ENCODE measurements around the gene CCDC197. TPM values are rescaled to one million over a fixed set of nuclear protein-coding genes. Genes with fewer than 3 reads are reported as not detected.
A peak's percentile ranks its signal among the peaks of the same experiment; 100 is the strongest.

The CCDC197 gene
- total and polyA plus RNA-seq, 2 of the 4 experiments (the other 2 are of a cell fraction) = not detected

DNA sequence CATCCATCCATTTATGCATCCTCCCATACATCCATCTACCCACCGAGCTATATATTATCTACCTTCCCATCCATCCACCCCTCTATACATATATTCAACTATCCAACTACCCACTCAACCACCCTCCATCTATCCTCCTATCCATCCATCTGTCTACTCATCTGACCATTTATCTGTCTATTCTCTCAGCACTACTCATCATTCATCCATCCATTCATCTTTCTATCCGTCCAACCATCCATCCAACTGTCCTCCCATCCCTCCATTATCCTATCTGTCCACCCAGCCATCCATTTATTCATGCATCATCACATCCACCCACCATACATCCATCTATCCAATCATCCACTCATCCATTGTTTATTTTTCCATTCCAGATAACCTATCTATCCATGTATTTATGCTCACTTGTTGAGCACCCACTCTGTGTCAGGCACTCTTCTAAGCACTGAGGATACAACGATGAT is 32.2 kb upstream of the CCDC197 start:
- H3K27ac ChIP-seq (ENCODE audit: insufficient read depth, low read length) = peak overlapping the region; percentile 13; the same call in 1 of the 2 replicates
- no peaks in the 10 kb centered on the region for H3K9me3 ChIP-seq (ENCODE audit: control insufficient read depth, insufficient read depth, low read length)
- peak overlapping the region; percentile 54; the same call in 1 of the 2 replicates for H2AK5ac ChIP-seq (ENCODE audit: low read depth, low read length)
- H3K4me1 ChIP-seq (ENCODE audit: control insufficient read depth, insufficient read depth, low read length) = peaks cover 22% of the 10 kb centered on the region
- no peak overlapping the region for H3K56ac ChIP-seq (ENCODE audit: extremely low read depth, insufficient read depth, low read length)
- no peak overlapping the region for H3K9ac ChIP-seq (ENCODE audit: low read depth, low read length)
- no peak overlapping the region for H3K4me3 ChIP-seq (ENCODE audit: insufficient read depth, low read depth, low read length)
- POLR2A ChIA-PET (ENCODE audit: unreplicated experiment) = no interaction called here
- H3K14ac ChIP-seq (replicated peaks; ENCODE audit: low read depth, low read length) = peak overlapping the region; percentile 40; the same call in 1 of the 2 replicates
- BruUV-seq (replicated peaks) = no TSS peak
- TF ChIP-seq CHD1 (IDR thresholded peaks at IDR 0.05; ENCODE audit: low read depth, low read length) (no peak), MAZ (IDR thresholded peaks at IDR 0.05; ENCODE audit: borderline replicate concordance, low read depth, low read length) (no peak), RCOR1 (IDR thresholded peaks at IDR 0.05; ENCODE audit: insufficient replicate concordance, low read length) (no peak), MAFK (IDR thresholded peaks at IDR 0.05; ENCODE audit: low read depth, low read length) (no peak), NFE2L2 (IDR thresholded peaks at IDR 0.05; ENCODE audit: low read depth, low read length) (no peak), USF2 (IDR thresholded peaks at IDR 0.05; ENCODE audit: low read depth, low read length) (no peak), MXI1 (IDR thresholded peaks at IDR 0.05; ENCODE audit: borderline replicate concordance, low read depth, low read length) (no peak)
- H3K4me2 ChIP-seq (ENCODE audit: low read depth, low read length) = no peak overlapping the region
- H3K9me1 ChIP-seq (ENCODE audit: insufficient read depth, low read length) = peaks cover 19% of the 10 kb centered on the region
- dilution Hi-C loops (cut with HindIII; ENCODE audit: low sequenced_read_pairs, unreplicated experiment) = no loop called here
- no peaks in the 10 kb centered on the region for H3K36me3 ChIP-seq (ENCODE audit: control insufficient read depth, insufficient read depth, low read length)
- H4K20me1 ChIP-seq (ENCODE audit: insufficient read depth, low read length) = peaks cover 4% of the 10 kb centered on the region; the same call in 1 of the 2 replicates
- CTCF ChIA-PET = interaction anchor here (1.0 to 1.1 kb wide), 2 partner anchors 25 to 30 kb away, joined by 3 read pairs; no protein-coding TSS in a partner anchor
- DNase-seq (no peak), ATAC-seq (ENCODE audit: low read depth) (no peak)
- no peaks in the 10 kb centered on the region for H3K79me1 ChIP-seq (ENCODE audit: low read depth in 1 of 2, low read length in 2 of 2)
- no peak overlapping the region for H4K5ac ChIP-seq (ENCODE audit: low read depth, low read length)
- no peak overlapping the region; a peak in 1 of 4 replicates for H4K8ac ChIP-seq (ENCODE audit: low read depth in 2 of 2, low read length in 2 of 2)
- no peak overlapping the region for H2AK9ac ChIP-seq (replicated peaks; ENCODE audit: low read depth, low read length, poor library complexity)
- H2BK5ac ChIP-seq (ENCODE audit: low read depth, low read length, poor library complexity, severe bottlenecking) = peak overlapping the region; percentile 94
- peak overlapping the region; percentile 11; the same call in 1 of the 2 replicates for H2BK20ac ChIP-seq (ENCODE audit: low read depth, low read length)
- intact Hi-C loops (cut with micrococcal nuclease) = no loop called here
- H3K23ac ChIP-seq (ENCODE audit: low read depth, low read length) = no peak overlapping the region
- in situ Hi-C loops (cut with MboI; ENCODE audit: low sequenced_read_pairs) = no loop called here
- H3K27me3 ChIP-seq (ENCODE audit: control insufficient read depth, insufficient read depth, low read length) = no peaks in the 10 kb centered on the region
- no peak overlapping the region for H4K91ac ChIP-seq (ENCODE audit: insufficient read depth, low read depth, low read length)
- peak overlapping the region; percentile 34; the same call in 1 of the 2 replicates for H3K18ac ChIP-seq (ENCODE audit: low read depth, low read length)
- H2BK120ac ChIP-seq (ENCODE audit: low read depth, low read length) = peak overlapping the region; percentile 41; the same call in 1 of the 2 replicates
- H3K4ac ChIP-seq (ENCODE audit: low read depth, low read length) = peak overlapping the region; percentile 62; the same call in 1 of the 2 replicates
- H2AFZ ChIP-seq (replicated peaks; ENCODE audit: low read length, poor library complexity) = no peak overlapping the region
- peak overlapping the region; percentile 31; the same call in 1 of the 3 replicates for H2BK15ac ChIP-seq (ENCODE audit: low read depth, low read length)
- WGBS, 2 experiments (ENCODE audit: extremely low coverage in 2 of 2, insufficient read length in 1 of 2) = 82 to 100% methylated on average over 2 to 3 of the region's 3 CpGs

Data from IMR-90 (cell line).